ENCODE data around the gene MADCAM1. TPM values are rescaled to one million over a fixed set of nuclear protein-coding genes. Genes with fewer than 3 reads are reported as not detected.

Gene MADCAM1
- total RNA-seq, 1 donor from 2014 or later, result 1.2 TPM

DNA sequence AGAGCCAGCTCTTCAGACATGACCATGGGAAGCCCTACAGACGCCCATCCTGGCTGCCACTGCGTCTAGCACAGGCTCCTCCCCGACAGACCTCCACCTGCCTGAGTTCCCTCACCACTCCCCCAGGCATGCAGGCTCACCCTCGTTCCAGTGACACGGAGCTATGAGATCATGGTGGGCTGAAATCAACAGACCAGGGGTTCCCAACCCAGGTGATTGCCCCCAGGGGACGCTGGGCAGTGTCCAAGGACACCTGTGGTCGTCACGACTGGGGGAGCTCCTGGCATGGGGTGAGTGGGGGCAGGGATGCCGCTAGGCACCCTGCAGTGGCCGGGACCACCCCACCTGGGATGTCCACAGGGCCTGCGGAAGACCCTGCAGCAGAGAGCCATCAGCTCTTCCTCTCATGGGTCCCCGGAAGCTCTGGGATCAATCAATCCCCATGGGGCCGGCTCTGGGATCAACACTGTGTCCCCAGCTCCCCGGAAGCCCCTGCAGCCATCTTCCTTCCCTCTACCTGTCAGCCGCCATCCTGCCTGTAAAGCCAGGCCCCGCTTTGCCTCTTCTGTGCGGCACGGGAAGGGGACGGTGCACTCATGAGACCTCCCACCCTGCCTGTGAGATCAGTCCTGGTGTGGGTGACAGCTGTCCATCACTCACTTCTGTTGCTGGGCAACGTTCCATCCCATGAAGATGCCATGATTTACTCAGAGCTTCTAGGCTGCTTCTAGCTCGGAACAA is 12.8 kb upstream of the MADCAM1 start:
- no peak overlapping the region for H3K27ac ChIP-seq
- ATAC-seq, result no peak
- H3K4me3 ChIP-seq, result no peak overlapping the region
- H3K36me3 ChIP-seq, result no peaks in the 10 kb centered on the region
- H3K27me3 ChIP-seq, result peaks cover 5% of the 10 kb centered on the region
- TF ChIP-seq, protein P1, sequence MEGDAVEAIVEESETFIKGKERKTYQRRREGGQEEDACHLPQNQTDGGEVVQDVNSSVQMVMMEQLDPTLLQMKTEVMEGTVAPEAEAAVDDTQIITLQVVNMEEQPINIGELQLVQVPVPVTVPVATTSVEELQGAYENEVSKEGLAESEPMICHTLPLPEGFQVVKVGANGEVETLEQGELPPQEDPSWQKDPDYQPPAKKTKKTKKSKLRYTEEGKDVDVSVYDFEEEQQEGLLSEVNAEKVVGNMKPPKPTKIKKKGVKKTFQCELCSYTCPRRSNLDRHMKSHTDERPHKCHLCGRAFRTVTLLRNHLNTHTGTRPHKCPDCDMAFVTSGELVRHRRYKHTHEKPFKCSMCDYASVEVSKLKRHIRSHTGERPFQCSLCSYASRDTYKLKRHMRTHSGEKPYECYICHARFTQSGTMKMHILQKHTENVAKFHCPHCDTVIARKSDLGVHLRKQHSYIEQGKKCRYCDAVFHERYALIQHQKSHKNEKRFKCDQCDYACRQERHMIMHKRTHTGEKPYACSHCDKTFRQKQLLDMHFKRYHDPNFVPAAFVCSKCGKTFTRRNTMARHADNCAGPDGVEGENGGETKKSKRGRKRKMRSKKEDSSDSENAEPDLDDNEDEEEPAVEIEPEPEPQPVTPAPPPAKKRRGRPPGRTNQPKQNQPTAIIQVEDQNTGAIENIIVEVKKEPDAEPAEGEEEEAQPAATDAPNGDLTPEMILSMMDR (IDR thresholded peaks at IDR 0.05), result no peak
- intact Hi-C loops (cut with DNase I), result no loop called here
- no peaks in the 10 kb centered on the region for H3K9me3 ChIP-seq
- no peaks in the 10 kb centered on the region for H3K4me1 ChIP-seq
- DNase-seq, result peak; percentile 52

DNA sequence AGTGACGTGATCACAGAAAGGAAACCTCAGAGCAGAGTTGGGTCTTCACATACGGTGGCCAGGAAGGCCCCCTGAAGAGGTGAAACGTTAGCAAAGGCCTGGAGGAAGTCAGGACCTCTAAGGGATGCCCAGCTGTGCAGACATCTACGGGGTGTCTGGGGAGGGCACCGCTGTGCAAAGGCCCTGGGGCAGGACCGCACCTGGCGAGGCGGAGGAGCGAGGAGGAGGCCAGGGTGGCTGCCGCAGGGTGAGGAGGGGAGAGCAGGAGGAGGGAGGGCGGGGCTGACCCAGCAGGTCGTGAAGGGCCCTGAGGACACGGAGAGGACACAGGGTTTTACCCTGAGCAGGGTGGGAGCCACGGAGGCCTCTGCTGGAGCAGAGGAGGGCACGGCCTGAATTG is 11.8 kb upstream of the MADCAM1 start:
- no peaks in the 10 kb centered on the region for H3K36me3 ChIP-seq
- H3K27me3 ChIP-seq, result peaks cover 5% of the 10 kb centered on the region
- no peak overlapping the region for H3K4me3 ChIP-seq
- DNase-seq (peak; percentile 58), ATAC-seq (no peak)
- H3K27ac ChIP-seq, result no peak overlapping the region
- H3K9me3 ChIP-seq, result no peaks in the 10 kb centered on the region
- TF ChIP-seq, protein P1 (IDR thresholded peaks at IDR 0.05), result no peak
- peaks cover under 1% of the 10 kb centered on the region for H3K4me1 ChIP-seq
- intact Hi-C loops (cut with DNase I), result no loop called here

DNA sequence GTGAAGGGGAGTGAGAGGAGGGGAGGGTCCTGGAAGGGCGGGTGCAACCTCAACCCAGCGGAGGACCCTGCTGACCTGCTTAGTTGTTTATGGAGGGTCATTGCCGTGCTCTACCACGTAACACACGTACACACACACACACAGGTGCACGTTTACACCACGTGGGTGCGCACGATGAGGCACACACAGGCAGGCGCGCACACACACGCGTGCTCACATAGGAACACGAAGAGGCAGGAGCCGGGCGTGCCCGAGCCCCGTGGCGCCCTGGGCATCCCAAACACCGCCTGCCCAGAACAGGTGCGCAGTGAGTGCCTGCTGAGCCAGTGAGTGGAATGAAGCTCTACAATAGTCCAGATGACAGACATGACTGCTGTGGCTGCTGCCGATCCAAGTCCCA is 11.2 kb upstream of the MADCAM1 start:
- H3K27me3 ChIP-seq, result peaks cover 5% of the 10 kb centered on the region
- H3K4me3 ChIP-seq, result no peak overlapping the region
- TF ChIP-seq, protein P1 (IDR thresholded peaks at IDR 0.05), result no peak
- no peak overlapping the region for H3K27ac ChIP-seq
- no peak for ATAC-seq
- no peaks in the 10 kb centered on the region for H3K9me3 ChIP-seq
- peak; percentile 62 for DNase-seq
- no peaks in the 10 kb centered on the region for H3K36me3 ChIP-seq
- peaks cover 5% of the 10 kb centered on the region for H3K4me1 ChIP-seq
- intact Hi-C loops (cut with DNase I), result no loop called here

DNA sequence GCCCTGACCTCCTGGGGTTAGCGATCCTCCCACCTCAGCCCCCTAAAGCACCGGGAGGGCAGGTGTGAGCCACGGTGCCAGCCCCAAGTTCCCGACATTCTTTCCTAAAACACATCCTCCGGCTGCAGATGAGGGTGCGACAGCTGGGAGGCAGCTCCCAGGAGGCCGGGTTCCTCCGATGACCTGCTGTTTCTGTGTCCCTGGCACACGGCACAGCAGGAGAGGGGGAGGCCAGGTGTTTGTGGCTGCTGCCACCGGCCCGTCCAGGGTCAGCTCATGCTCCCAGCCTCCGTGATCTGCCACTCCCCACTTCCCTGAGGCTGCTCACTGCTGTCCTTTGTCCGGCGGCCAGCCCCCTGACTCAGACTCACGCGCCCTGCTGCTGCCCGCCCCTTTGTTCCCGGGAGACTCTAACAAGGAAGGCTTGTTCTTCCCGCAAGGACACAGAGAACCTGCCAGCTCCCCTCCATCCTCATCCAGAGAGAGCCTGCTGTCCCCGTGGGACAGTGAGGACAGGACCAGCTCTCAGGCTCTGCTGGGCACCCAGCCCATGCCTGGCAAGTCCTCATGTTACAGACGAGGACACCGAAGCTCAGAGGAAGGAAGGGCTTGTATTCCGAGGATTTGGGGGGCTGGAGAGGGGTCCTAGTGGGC is 10.6 kb upstream of the MADCAM1 start:
- no peaks in the 10 kb centered on the region for H3K9me3 ChIP-seq
- H3K4me3 ChIP-seq, result no peak overlapping the region
- intact Hi-C loops (cut with DNase I), result no loop called here
- DNase-seq (peak; percentile 61), ATAC-seq (no peak)
- H3K4me1 ChIP-seq, result peaks cover 5% of the 10 kb centered on the region
- no peaks in the 10 kb centered on the region for H3K36me3 ChIP-seq
- H3K27me3 ChIP-seq, result peaks cover 5% of the 10 kb centered on the region
- no peak overlapping the region for H3K27ac ChIP-seq
- TF ChIP-seq, protein P1 (IDR thresholded peaks at IDR 0.05), result no peak

DNA sequence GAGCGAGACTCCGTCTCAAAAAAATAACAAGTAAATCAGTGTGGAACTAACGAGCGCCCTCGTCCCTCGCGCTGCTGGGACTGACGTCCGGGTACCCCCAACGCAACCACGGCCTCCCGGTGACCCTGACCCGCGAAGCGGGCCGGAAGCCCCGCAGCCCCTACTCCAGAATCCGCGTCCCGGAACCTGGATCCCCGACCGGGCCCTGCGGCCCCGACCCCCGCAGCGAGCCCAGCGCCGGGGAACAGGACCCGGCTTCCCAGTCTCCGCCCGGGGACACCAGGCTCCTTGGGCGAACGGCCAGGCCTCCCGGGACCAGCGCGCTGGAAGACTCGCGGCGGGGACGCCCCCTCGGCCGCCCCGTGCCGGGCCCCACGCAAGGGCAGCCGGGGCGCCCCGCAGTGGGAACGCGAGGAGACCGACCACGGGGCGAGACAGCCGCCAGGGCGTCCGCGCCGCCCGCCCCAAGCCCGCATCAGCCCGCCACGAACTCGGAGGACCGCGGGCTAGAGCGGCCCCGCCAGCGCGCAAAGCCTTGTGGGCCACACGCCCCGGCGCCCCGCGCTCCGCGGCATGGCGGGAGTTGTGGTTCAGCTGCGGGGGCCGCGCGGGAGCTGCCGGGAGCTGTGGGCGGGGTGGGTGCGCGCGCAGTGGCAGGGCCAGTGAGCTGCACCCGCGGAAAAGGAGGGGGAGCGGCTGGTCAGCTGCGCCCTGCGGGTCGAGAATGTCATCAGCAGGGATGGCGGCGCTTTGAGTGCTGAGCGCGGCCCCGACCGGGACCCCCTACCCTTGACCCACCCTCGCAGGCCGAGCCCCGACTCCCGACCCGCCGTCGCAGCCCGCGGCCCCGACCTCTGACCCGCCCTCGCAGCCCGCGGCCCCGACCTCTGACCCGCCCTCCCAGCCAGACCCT is 7.5 kb upstream of the MADCAM1 start:
- peaks cover 5% of the 10 kb centered on the region for H3K27me3 ChIP-seq
- H3K4me1 ChIP-seq, result peaks cover 5% of the 10 kb centered on the region
- TF ChIP-seq, protein P1 (IDR thresholded peaks at IDR 0.05), result no peak
- peak; percentile 99 for DNase-seq
- peak overlapping the region; percentile 98 for H3K27ac ChIP-seq
- peak; percentile 97 for ATAC-seq
- H3K4me3 ChIP-seq, result peak overlapping the region; percentile 92
- no peaks in the 10 kb centered on the region for H3K9me3 ChIP-seq
- intact Hi-C loops (cut with DNase I), result no loop called here
- H3K36me3 ChIP-seq, result no peaks in the 10 kb centered on the region
